HepG2 (cell line): ENCODE data around the gene TAF13. TPM values are rescaled to one million over a fixed set of nuclear protein-coding genes. Genes with fewer than 3 reads are reported as not detected.

Source experiments
- ARNT2 ChIP-seq: sonication (generic); formaldehyde crosslinking; IDR thresholded peaks from 2 replicates; pipeline ENCODE4 v1.8.0; 2022; ENCODE audit warnings: mild to moderate bottlenecking, low read depth, missing genetic modification reagents, moderate library complexity
- ATF1 ChIP-seq: IDR thresholded peaks from 2 replicates; pipeline ENCODE4 v1.6.1; 2016; ENCODE audit warnings: mild to moderate bottlenecking, control low read depth
- DNMT1 ChIP-seq: sonication (generic); formaldehyde crosslinking; IDR thresholded peaks from 2 replicates; pipeline ENCODE4 v1.5.1; 2020; ENCODE audit warnings: mild to moderate bottlenecking, missing genetic modification reagents
- ELF3 ChIP-seq: IDR thresholded peaks from 2 replicates; pipeline ENCODE4 v1.6.1; 2016; ENCODE audit warnings: missing genetic modification reagents, missing compliant biosample characterization
- EP300 ChIP-seq, 3 experiments: sonication (generic) in 1 of 3; formaldehyde crosslinking in 1 of 3; IDR thresholded peaks; 2 replicates each; pipeline versions ENCODE4 v1.5.1 to v1.6.1; 2011 to 2020; ENCODE audit warnings: low read depth in 2 of 3, low read length in 2 of 3, borderline replicate concordance in 1 of 3, improper control_type of control experiment in 1 of 3, mild to moderate bottlenecking in 1 of 3, missing genetic modification reagents in 1 of 3, moderate library complexity in 1 of 3
- GMEB2 ChIP-seq: IDR thresholded peaks from 2 replicates; pipeline ENCODE4 v1.6.1; 2016; ENCODE audit warnings: missing biosample characterization, missing genetic modification reagents, low read depth
- HOMEZ ChIP-seq: IDR thresholded peaks from 2 replicates; pipeline ENCODE4 v1.6.1; 2016; ENCODE audit warnings: low read depth
- KDM1A ChIP-seq: IDR thresholded peaks from 2 replicates; pipeline ENCODE4 v1.6.1; 2016; ENCODE audit warnings: missing compliant biosample characterization
- KLF6 ChIP-seq: IDR thresholded peaks from 2 replicates; pipeline ENCODE4 v1.8.0; 2016; ENCODE audit warnings: missing biosample characterization, missing genetic modification reagents
- RXRB ChIP-seq: IDR thresholded peaks from 2 replicates; pipeline ENCODE4 v1.6.1; 2016; ENCODE audit warnings: borderline replicate concordance, missing genetic modification reagents, missing compliant biosample characterization
- SP140L ChIP-seq: sonication (generic); formaldehyde crosslinking; IDR thresholded peaks from 2 replicates; pipeline ENCODE4 v1.4.0; 2020; ENCODE audit warnings: missing genetic modification reagents, borderline replicate concordance
- TARDBP ChIP-seq: sonication (generic); formaldehyde crosslinking; IDR thresholded peaks from 2 replicates; pipeline ENCODE4 v1.8.0; 2022; ENCODE audit warnings: mild to moderate bottlenecking, missing genetic modification reagents
- TBL1XR1 ChIP-seq: fragments of 150-350 bp; IDR thresholded peaks from 2 replicates; pipeline ENCODE4 v1.6.1; 2014; ENCODE audit warnings: borderline replicate concordance, low read length; ENCODE audit not compliant: partially characterized antibody
- TBX2 ChIP-seq: sonication (generic); formaldehyde crosslinking; IDR thresholded peaks from 2 replicates; pipeline ENCODE4 v1.5.0; 2020; ENCODE audit warnings: missing genetic modification reagents, mild to moderate bottlenecking, borderline replicate concordance
- TEAD3 ChIP-seq: optimal IDR thresholded peaks from 2 replicates; pipeline ENCODE3; 2016; ENCODE audit warnings: borderline replicate concordance
- YEATS4 ChIP-seq: sonication (generic); formaldehyde crosslinking; IDR thresholded peaks from 2 replicates; pipeline ENCODE4 v1.4.0; 2020; ENCODE audit warnings: missing genetic modification reagents, borderline replicate concordance
- ZBTB1 ChIP-seq: sonication (generic); formaldehyde crosslinking; IDR thresholded peaks from 2 replicates; pipeline ENCODE4 v1.4.0; 2020; ENCODE audit warnings: missing genetic modification reagents, borderline replicate concordance
- ZMAT3 ChIP-seq: sonication (generic); formaldehyde crosslinking; conservative IDR thresholded peaks from 2 replicates; pipeline ENCODE4 v1.7.0; 2021; ENCODE audit warnings: missing genetic modification reagents
- ZMYM3 ChIP-seq: sonication (generic); formaldehyde crosslinking; IDR thresholded peaks from 2 replicates; pipeline ENCODE4 v1.5.1; 2020; ENCODE audit warnings: mild to moderate bottlenecking, missing genetic modification reagents
- ZNF317 ChIP-seq: sonication (generic); formaldehyde crosslinking; IDR thresholded peaks from 2 replicates; pipeline ENCODE4 v1.5.0; 2020; ENCODE audit warnings: mild to moderate bottlenecking, missing genetic modification reagents
- ZNF331 ChIP-seq: sonication (generic); formaldehyde crosslinking; IDR thresholded peaks from 2 replicates; pipeline ENCODE4 v1.4.0; 2020; ENCODE audit warnings: missing genetic modification reagents
- ZNF414 ChIP-seq: sonication (generic); formaldehyde crosslinking; IDR thresholded peaks from 2 replicates; pipeline ENCODE4 v1.5.0; 2020; ENCODE audit warnings: missing genetic modification reagents
- ZNF441 ChIP-seq: sonication (generic); formaldehyde crosslinking; IDR thresholded peaks from 2 replicates; pipeline ENCODE4 v1.7.0; 2021; ENCODE audit warnings: missing genetic modification reagents, borderline replicate concordance
- ZNF740 ChIP-seq: sonication (generic); formaldehyde crosslinking; IDR thresholded peaks from 2 replicates; pipeline ENCODE4 v1.4.0; 2020; ENCODE audit warnings: missing genetic modification reagents
- ZNF788 ChIP-seq: sonication (generic); formaldehyde crosslinking; IDR thresholded peaks from 2 replicates; pipeline ENCODE4 v1.5.0; 2020; ENCODE audit warnings: mild to moderate bottlenecking, missing genetic modification reagents, borderline replicate concordance
- ZNF878 ChIP-seq: sonication (generic); formaldehyde crosslinking; IDR thresholded peaks from 2 replicates; pipeline ENCODE4 v1.8.1; 2023; ENCODE audit warnings: mild to moderate bottlenecking, missing genetic modification reagents, moderate library complexity
- polyA plus RNA-seq, 8 experiments: library from polyadenylated mRNA; depleted of rRNA in 3 of 8; stranded (reverse) in 7 of 8; unstranded in 1 of 8; fragments of >200 nt; fragmentation: Illumina TruSeq in 4 of 8; extraction: Trizol in 4 of 8; gene quantifications; 2 replicates each; pipeline versions ENCODE4 v1.2.1 to v1.2.3, GENCODE V29; 2011 to 2016; ENCODE audit warnings: low read depth in 4 of 8, missing spikeins in 1 of 8, mixed read lengths in 1 of 8; ENCODE audit not compliant: insufficient read depth in 1 of 8
- total RNA-seq, 5 experiments: library from RNA; depleted of rRNA; stranded (reverse); fragments of >200 nt; fragmentation: Illumina TruSeq; extraction: Trizol; gene quantifications; 2 replicates each; pipeline ENCODE4 v1.2.3, GENCODE V29; 2016; ENCODE audit warnings: low read depth in 1 of 5

The TAF13 gene
- total and polyA plus RNA-seq, 2 of the 13 experiments (the other 11 are each of a cell fraction or from before 2014, with no cell fraction given), result 11.5 to 36.3 TPM

GRCh38 chr1:109099938-109100773 lies 24.4 kb upstream of the TAF13 start (continued):
- TF ChIP-seq EP300 (IDR thresholded peaks at IDR 0.05; ENCODE audit: low read depth in 2 of 2, low read length in 2 of 2) (peak in 1 of 2 experiments; percentile 43; a peak in 2 of 4 replicates), EP300 (CRISPR knock-in tag; IDR thresholded peaks at IDR 0.05; ENCODE audit: borderline replicate concordance) (0 out of 2 replicates have a peak, but pooled peaks have one; percentile 59), ZNF788 (CRISPR knock-in tag) (peak; percentile 88; the same call in 1 of the 2 replicates), ZBTB1 (CRISPR knock-in tag) (peak; percentile 66; the same call in 1 of the 2 replicates), ZNF331 (CRISPR knock-in tag) (peak; percentile 87), HOMEZ (CRISPR knock-in tag) (peak; percentile 93), KDM1A (CRISPR knock-in tag) (peak; percentile 14; the same call in 1 of the 2 replicates), ZNF414 (peak; percentile 75; the same call in 1 of the 2 replicates), ZMYM3 (peak; percentile 81), ZNF317 (CRISPR knock-in tag) (peak; percentile 85), TEAD3 (CRISPR knock-in tag) (peak; percentile 67), SP140L (CRISPR knock-in tag) (0 out of 2 replicates have a peak, but pooled peaks have one; percentile 32), ATF1 (CRISPR knock-in tag) (no peak), YEATS4 (peak; percentile 95), ZMAT3 (peak; percentile 79; the same call in 1 of the 2 replicates), GMEB2 (CRISPR knock-in tag) (peak; percentile 54; the same call in 1 of the 2 replicates), ZNF441 (CRISPR knock-in tag) (peak; percentile 85), DNMT1 (CRISPR knock-in tag) (peak; percentile 96), TBL1XR1 (no peak), KLF6 (peak; percentile 98), ZNF740 (peak; percentile 90; the same call in 1 of the 2 replicates), RXRB (CRISPR knock-in tag) (peak; percentile 63; the same call in 1 of the 2 replicates), ELF3 (peak; percentile 78), ARNT2 (peak; percentile 96), TBX2 (peak; percentile 83), ZNF878 (CRISPR knock-in tag) (peak; percentile 93), TARDBP (CRISPR knock-in tag) (peak; percentile 96)
